Urothelium cell line (cell line): ENCODE results near the gene LRGUK.
"Not testable (repeated sequence)": the region's sequence is repeated elsewhere in the genome, so short reads cannot be mapped to it uniquely, and the experiment has no call there.

ENCODE experiments used
- DNase-seq: peaks from one replicate; pipeline ENCODE4 v3.0.0; 2011; ENCODE audit warnings: low spot score, mixed read lengths
- FAIRE-seq: peaks from 2 replicates; lab custom pipeline; 2011; peaks lifted over from hg19 to GRCh38; lab: Jason Lieb, UNC

The LRGUK gene

DNA sequence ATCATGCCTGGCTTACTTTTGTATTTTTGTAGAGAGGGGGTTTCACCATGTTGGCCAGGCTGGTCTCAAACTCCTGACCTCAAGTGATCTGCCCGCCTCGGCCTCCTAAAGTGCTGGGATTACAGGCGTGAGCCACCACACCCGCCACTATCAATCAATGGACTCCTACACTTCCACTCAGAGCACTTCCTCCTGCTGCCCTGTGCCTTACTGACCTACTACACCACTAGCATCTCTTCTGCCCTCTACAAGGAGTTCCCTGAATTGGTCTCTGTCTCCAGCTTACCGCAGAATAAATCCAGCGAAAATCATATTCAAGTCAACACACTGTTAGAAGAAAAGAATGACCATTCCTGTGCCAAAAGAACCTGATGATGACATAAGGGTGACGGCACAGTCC lies 168.8 kb downstream of the LRGUK start:
- not testable (repeated sequence) for FAIRE-seq

DNA sequence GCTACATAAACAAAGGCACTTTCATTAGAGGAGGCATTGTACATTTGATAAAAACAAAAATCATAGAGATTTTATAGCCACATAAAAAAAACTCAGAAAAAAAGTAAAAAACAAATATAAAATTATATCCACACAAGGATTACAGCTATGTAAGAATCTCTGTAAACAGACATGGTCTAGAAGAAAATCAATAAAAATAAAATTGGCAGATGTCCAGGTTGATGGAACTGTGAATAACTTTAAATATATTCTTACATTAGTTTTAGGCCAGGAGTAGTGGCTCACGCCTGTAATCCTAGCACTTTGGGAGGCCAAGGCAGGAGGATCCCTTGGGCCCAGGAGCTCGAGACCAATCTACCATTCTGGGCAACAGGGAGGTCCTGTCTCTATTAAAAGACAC lies 170.3 kb downstream of the LRGUK start:
- FAIRE-seq (no peak), DNase-seq (no peak)

More for the DNA sequence above, 168.8 kb downstream of the LRGUK start:
- DNase-seq = not testable (repeated sequence)

DNA sequence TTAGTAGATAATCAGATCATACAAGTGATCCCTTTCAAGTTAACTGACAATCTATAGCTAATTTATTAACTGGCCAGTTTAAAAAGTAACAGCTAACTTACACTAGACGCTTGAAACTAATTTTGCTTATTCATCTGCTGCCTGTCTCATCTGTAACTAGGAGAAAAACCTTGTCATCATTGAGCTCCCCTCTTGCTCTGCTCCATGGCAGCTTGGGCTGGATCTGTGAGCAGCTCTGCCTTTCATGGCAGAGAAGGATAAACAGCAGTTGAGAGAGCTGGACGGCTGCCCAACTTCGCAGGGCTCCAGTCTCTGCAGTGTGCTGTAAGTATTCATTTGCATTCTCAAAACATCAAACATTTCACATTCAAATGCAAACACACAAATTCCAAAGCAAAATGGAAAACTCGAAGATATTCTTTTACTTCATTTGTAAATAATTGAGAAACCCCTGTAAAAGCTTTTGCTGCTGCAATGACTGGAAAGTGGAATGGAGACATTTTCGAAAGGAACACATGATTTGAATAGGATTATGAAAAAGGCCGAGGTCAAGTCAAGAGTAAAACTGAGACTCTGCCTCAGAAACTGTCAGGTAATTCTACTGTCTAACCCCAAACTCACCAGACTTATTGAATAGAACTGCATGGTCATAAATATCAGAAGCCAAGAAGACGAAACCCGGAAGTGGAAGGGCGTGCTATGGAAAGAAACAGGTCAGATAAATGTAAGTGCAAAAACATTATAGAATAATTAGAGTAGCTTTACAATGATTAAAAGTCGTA lies 172.0 kb downstream of the LRGUK start:
- DNase-seq (no peak), FAIRE-seq (no peak)

DNA sequence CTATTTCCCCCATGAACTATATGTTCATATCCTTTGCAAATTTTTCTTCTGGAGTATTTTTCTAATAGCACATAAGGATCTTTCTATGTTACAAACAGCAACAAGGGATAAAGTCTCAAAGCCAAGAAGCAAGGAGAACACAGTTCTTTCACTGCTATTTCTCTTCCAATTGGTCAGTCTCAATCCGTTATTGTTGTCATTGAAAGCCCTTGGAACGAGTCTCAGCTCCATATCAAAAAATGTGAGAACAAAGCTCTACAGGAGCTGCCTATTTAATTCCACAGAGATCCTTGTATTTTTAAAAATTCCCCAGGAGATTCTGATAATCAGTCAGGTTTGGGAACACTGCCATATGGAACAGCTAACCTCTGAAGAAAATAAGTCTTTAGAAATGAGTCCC lies 173.8 kb downstream of the LRGUK start:
- DNase-seq = no peak
- no peak for FAIRE-seq

DNA sequence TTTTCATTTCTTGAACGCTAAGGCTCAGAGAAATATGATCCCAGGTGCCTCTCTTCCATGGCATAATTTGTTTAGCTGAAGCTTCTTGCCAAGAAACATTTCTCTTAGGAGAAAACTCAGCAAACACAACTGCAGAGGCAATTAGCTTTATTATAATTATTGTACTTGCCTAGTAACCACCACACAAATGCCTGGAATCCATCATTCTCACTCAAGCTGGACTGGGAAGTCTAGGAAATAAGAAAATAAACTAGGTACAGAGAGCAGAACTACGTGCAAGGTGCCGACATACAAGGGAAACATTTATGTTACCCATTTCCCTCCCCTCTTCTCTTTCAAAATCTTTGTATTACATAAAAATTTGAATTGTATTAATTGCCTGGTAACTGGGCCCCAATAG lies 174.5 kb downstream of the LRGUK start:
- DNase-seq = no peak
- no peak for FAIRE-seq

DNA sequence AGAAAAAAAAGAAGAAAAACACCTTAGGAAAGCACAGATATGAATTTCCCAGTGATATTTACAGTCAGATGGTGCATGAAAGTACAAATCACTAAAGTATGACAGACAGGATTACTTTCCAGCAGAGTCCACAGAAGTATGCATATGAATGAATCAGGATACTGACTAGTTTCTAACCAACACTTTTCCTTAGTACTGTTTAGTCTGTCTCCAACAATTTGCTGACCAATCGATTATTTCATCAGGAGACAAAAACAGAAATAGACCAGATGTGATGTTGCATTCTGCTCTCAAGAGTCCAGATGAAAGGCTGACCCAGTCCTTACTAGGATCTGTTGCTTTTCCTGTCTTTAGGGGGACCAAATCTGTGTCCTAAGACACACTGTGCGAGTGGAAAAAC lies 175.0 kb downstream of the LRGUK start:
- FAIRE-seq (no peak), DNase-seq (no peak)

DNA sequence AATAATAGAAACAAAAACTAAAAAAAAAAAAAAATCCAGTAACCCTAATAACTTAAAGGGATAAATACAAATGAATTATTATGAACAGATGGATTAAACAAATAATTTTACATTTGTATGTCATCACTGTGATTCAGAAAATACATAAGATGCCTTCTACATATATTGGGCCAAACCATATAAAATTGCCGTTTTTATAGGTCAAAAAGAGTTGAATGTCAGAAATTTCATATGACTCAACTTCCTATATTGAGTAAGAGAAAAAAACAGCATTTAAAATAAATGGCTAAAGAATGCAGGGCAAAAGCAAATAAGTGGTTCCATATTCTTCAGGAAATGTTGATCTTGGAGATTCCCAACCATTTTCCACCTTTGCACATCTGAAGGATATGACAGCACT lies 180.2 kb downstream of the LRGUK start:
- DNase-seq (no peak), FAIRE-seq (no peak)

DNA sequence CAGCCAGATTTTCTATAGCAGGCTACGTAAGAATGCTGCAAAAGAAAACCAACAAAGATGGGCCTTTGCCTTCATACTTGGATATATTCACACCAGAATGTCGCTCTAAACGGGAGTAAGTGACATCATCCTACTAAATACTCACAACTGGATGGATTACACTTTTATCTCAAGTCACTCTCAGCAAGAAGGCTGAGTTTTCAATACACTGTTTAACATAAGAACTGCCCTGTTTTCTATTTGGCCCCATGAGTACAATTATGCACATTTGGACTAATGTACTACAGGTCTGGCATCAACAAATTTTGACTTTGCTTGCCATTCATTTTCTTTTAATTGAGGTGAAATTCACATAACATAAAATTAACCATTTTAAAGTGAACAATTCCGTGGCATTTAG lies 181.4 kb downstream of the LRGUK start:
- DNase-seq (no peak), FAIRE-seq (no peak)

DNA sequence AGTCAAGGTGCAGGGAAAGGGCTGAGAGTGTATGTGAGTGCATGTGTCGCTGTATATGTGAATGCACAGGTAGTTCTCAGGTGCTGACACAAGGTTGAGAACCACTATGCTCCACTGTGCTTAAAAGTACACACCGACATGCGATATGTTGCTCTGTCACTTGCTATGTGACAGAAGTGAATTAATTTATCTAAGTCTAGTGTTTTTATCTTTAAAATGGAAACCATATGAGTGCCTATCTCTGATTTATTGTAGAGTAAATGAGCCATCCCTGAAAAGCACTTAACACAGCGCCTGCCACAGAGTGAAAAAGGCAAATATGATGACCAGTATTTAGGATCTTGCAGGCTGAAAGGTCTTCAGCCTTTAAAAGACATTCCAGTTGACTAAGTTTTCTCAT lies 184.7 kb downstream of the LRGUK start:
- FAIRE-seq (no peak), DNase-seq (no peak)

DNA sequence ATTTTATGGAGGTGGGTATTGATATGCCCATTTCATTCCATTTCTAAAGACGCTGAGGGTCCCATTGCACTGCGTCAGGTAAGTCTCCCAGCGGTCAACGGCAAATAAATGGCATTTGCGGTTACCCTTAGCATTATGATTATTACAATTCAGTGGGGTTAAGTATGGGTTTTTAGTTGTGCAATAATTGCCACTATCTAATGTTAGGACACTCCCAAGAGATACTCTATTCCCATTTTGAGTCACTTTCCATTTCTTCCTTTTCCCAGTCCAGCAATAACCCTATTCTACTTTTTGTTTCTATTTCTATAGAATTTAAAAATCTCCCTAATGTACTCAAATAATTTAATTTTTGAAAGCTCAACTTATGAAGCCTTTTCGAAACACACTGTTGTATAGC lies 185.6 kb downstream of the LRGUK start:
- DNase-seq = no peak
- FAIRE-seq = no peak

DNA sequence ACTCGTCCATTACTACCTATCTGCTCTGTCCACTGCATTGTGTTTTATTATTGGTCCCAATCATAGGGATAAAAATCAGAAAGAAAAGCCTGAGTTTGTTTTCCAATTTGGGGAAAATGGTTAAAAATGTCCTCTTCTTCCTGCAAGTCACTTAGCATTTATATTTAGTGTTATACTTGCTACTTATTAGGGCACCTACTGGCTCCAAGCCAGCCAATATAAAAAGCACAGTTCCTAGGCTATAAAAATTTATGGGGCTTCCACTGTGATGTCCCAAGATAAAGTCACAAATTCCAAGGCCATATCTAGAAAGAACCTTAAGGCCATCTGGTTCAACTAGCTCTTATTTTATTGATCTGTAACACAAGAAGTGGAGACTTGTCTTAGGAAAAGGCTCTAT lies 186.4 kb downstream of the LRGUK start:
- FAIRE-seq (no peak), DNase-seq (no peak)
